HL-60 (cell line): ENCODE results near the gene PSMF1.

Experiments used
- DNase-seq, 2 experiments: peaks; one replicate each; pipeline ENCODE4 v3.0.0-alpha.2; 2010 to 2020; ENCODE audit warnings: low read depth in 1 of 2, low spot score in 1 of 2
- H3K27ac ChIP-seq: fragments of 250-450 bp; sonication (Bioruptor Pico); replicated peaks from 2 replicates; pipeline ENCODE4 v1.5.1; 2020; ENCODE audit warnings: mild to moderate bottlenecking, moderate library complexity
- H3K27me3 ChIP-seq: fragments of 250-450 bp; sonication (Bioruptor Pico); 2 replicates; pipeline ENCODE4 v1.5.1; 2021; ENCODE audit warnings: mild to moderate bottlenecking, moderate library complexity; ENCODE audit not compliant: insufficient read depth, poor library complexity, severe bottlenecking
- H3K4me3 ChIP-seq: replicated peaks from 2 replicates; pipeline ENCODE4 v1.5.1; 2011; ENCODE audit warnings: mild to moderate bottlenecking, control low read depth, low read length; ENCODE audit not compliant: insufficient read depth
- GABPA ChIP-seq: IDR thresholded peaks from 2 replicates; pipeline ENCODE4 v1.6.1; 2012; ENCODE audit warnings: low read depth
- POLR2AphosphoS5 ChIP-seq: IDR thresholded peaks from 2 replicates; pipeline ENCODE4 v1.6.1; 2012; ENCODE audit warnings: low read depth
- SPI1 ChIP-seq: IDR thresholded peaks from 2 replicates; pipeline ENCODE4 v1.6.1; 2012; ENCODE audit warnings: low read depth, mild to moderate bottlenecking, borderline replicate concordance
- TF ChIP-seq, protein P1 (sequence below): IDR thresholded peaks from 2 replicates; pipeline ENCODE4 v1.6.1; 2012; ENCODE audit warnings: low read depth; ENCODE audit not compliant: insufficient replicate concordance
- TF ChIP-seq, protein P2 (sequence below): IDR thresholded peaks from one replicate; pipeline ENCODE4 v1.5.1; 2011; ENCODE audit warnings: low read length, control low read depth, inconsistent platforms; ENCODE audit not compliant: insufficient read depth

The PSMF1 gene

DNA sequence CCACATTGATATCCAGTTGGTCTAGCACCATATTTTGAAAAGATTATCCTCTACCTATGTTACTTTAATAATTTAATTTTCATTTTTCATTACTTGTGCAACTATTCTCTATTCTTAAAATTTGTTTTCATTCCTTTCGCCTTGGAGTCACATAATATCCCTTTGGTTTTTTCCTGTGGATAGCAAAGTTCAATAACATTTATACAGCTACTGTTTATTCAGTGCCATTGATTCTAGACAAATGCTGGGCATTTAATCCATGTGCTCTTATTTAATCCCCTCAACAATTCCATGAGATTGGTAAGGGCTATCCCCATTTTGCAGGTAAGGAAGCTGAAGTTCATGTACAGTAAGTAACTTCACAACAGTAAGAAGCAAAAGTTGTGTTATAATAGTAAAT is 32.6 kb downstream of the PSMF1 start:
- no peak overlapping the region for H3K4me3 ChIP-seq
- no peak for DNase-seq
- H3K27me3 ChIP-seq, result no peaks in the 10 kb centered on the region
- no peak overlapping the region for H3K27ac ChIP-seq
- TF ChIP-seq SPI1, result no peak
- TF ChIP-seq, protein P1, sequence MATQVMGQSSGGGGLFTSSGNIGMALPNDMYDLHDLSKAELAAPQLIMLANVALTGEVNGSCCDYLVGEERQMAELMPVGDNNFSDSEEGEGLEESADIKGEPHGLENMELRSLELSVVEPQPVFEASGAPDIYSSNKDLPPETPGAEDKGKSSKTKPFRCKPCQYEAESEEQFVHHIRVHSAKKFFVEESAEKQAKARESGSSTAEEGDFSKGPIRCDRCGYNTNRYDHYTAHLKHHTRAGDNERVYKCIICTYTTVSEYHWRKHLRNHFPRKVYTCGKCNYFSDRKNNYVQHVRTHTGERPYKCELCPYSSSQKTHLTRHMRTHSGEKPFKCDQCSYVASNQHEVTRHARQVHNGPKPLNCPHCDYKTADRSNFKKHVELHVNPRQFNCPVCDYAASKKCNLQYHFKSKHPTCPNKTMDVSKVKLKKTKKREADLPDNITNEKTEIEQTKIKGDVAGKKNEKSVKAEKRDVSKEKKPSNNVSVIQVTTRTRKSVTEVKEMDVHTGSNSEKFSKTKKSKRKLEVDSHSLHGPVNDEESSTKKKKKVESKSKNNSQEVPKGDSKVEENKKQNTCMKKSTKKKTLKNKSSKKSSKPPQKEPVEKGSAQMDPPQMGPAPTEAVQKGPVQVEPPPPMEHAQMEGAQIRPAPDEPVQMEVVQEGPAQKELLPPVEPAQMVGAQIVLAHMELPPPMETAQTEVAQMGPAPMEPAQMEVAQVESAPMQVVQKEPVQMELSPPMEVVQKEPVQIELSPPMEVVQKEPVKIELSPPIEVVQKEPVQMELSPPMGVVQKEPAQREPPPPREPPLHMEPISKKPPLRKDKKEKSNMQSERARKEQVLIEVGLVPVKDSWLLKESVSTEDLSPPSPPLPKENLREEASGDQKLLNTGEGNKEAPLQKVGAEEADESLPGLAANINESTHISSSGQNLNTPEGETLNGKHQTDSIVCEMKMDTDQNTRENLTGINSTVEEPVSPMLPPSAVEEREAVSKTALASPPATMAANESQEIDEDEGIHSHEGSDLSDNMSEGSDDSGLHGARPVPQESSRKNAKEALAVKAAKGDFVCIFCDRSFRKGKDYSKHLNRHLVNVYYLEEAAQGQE, result no peak
- no peak for TF ChIP-seq GABPA
- TF ChIP-seq, protein P2, sequence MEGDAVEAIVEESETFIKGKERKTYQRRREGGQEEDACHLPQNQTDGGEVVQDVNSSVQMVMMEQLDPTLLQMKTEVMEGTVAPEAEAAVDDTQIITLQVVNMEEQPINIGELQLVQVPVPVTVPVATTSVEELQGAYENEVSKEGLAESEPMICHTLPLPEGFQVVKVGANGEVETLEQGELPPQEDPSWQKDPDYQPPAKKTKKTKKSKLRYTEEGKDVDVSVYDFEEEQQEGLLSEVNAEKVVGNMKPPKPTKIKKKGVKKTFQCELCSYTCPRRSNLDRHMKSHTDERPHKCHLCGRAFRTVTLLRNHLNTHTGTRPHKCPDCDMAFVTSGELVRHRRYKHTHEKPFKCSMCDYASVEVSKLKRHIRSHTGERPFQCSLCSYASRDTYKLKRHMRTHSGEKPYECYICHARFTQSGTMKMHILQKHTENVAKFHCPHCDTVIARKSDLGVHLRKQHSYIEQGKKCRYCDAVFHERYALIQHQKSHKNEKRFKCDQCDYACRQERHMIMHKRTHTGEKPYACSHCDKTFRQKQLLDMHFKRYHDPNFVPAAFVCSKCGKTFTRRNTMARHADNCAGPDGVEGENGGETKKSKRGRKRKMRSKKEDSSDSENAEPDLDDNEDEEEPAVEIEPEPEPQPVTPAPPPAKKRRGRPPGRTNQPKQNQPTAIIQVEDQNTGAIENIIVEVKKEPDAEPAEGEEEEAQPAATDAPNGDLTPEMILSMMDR, result no peak
- TF ChIP-seq POLR2AphosphoS5, result no peak

DNA sequence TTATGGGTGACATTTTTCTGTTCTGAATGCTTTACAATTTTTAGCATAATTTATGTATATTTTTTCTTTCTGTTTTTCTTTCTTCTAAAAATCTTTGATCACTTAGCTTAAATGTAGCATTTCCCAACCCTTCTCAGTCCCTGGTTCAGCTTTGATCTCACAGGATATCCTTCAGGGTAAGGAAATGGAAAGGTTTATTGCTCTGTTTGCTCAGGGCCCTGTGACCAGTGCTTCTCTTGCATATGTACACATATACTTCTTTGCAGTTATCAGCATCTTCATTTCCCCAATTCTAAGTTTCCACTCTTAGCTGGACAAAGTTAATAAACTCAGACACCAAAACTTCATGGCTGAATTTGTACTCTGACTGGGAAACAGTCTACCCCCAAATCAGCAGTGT is 35.8 kb downstream of the PSMF1 start:
- Histone ChIP-seq H3K4me3 (no peak overlapping the region), H3K27ac (no peak overlapping the region), H3K27me3 (no peaks in the 10 kb centered on the region)
- TF ChIP-seq GABPA (no peak), SPI1 (no peak), POLR2AphosphoS5 (no peak)
- TF ChIP-seq, protein P2, result no peak
- TF ChIP-seq, protein P1, result no peak
- no peak for DNase-seq

DNA sequence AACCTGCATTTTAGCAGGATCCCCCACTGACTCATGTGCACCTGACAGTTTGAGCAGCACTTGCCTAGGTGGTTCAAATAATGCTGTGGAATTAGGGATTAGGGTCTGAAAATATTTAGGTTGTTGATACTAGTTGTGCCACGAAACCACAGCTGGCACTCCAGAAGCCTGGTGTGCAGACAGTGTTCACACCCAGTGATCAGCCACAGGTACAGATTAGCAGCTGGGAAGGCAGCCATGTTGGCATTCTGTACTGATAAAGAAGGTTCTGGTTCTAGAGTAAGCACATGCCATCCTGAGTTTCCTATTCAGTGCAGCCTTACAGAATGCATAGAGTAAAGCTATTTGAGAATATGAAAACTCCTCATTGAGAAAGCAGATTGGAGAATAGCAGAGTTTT is 36.3 kb downstream of the PSMF1 start:
- no peak overlapping the region for H3K4me3 ChIP-seq
- H3K27me3 ChIP-seq, result no peaks in the 10 kb centered on the region
- DNase-seq, result no peak
- TF ChIP-seq GABPA (no peak), POLR2AphosphoS5 (no peak), SPI1 (no peak)
- TF ChIP-seq, protein P2, result no peak
- TF ChIP-seq, protein P1, result no peak
- no peak overlapping the region for H3K27ac ChIP-seq
